H9 (cell line): ENCODE measurements around the gene SENP2. TPM values are rescaled to one million over a fixed set of nuclear protein-coding genes. Genes with fewer than 3 reads are reported as not detected.

Experiments
- DNase-seq: peaks from one replicate; pipeline ENCODE4 v3.0.0-alpha.2; 2017
- H2AFZ ChIP-seq: one replicate; pipeline ENCODE4 v1.6.1; 2013; ENCODE audit warnings: mild to moderate bottlenecking, low read length, control low read depth, moderate library complexity
- H2AK5ac ChIP-seq: 2 replicates; pipeline ENCODE4 v1.6.1; 2013; ENCODE audit warnings: low read length, control low read depth, mixed read lengths; ENCODE audit not compliant: insufficient read length
- H2BK120ac ChIP-seq: one replicate; pipeline ENCODE4 v1.6.1; 2013; ENCODE audit warnings: low read depth, mild to moderate bottlenecking, low read length, control low read depth, inconsistent platforms; ENCODE audit not compliant: poor library complexity, severe bottlenecking
- H2BK12ac ChIP-seq: 2 replicates; pipeline ENCODE4 v1.6.1; 2013; ENCODE audit warnings: low read length, control low read depth, mixed read lengths, low read depth; ENCODE audit not compliant: insufficient read length
- H2BK15ac ChIP-seq: 2 replicates; pipeline ENCODE4 v1.6.1; 2013; ENCODE audit warnings: low read depth, low read length, control low read depth
- H2BK20ac ChIP-seq: one replicate; pipeline ENCODE4 v1.6.1; 2013; ENCODE audit warnings: low read depth, mild to moderate bottlenecking, low read length, control low read depth, inconsistent platforms; ENCODE audit not compliant: poor library complexity, severe bottlenecking
- H2BK5ac ChIP-seq: 2 replicates; pipeline ENCODE4 v1.6.1; 2013; ENCODE audit warnings: low read length, control low read depth, mixed read lengths; ENCODE audit not compliant: insufficient read length
- H3K14ac ChIP-seq: 2 replicates; pipeline ENCODE4 v1.6.1; 2013; ENCODE audit warnings: low read length, control low read depth; ENCODE audit not compliant: insufficient read depth
- H3K18ac ChIP-seq: 2 replicates; pipeline ENCODE4 v1.6.1; 2013; ENCODE audit warnings: low read depth, mild to moderate bottlenecking, mixed read lengths, low read length, control low read depth; ENCODE audit not compliant: insufficient read length
- H3K23ac ChIP-seq: 2 replicates; pipeline ENCODE4 v1.6.1; 2013; ENCODE audit warnings: low read length, control low read depth, mixed read lengths, low read depth; ENCODE audit not compliant: insufficient read length
- H3K23me2 ChIP-seq: 2 replicates; pipeline ENCODE4 v1.6.1; 2013; ENCODE audit warnings: low read depth, mild to moderate bottlenecking, mixed read lengths, low read length, control low read depth; ENCODE audit not compliant: insufficient read length, poor library complexity, severe bottlenecking
- H3K27ac ChIP-seq: 2 replicates; pipeline ENCODE4 v1.5.1; 2013; ENCODE audit warnings: low read length, control low read depth, mixed read lengths, low read depth; ENCODE audit not compliant: insufficient read length
- H3K27me3 ChIP-seq: 2 replicates; pipeline ENCODE4 v1.6.1; 2013; ENCODE audit warnings: low read length, control low read depth, inconsistent platforms; ENCODE audit not compliant: insufficient read depth
- H3K4ac ChIP-seq: 2 replicates; pipeline ENCODE4 v1.6.1; 2013; ENCODE audit warnings: low read depth, mild to moderate bottlenecking, control low read depth, inconsistent platforms, low read length, moderate library complexity
- H3K4me1 ChIP-seq: 2 replicates; pipeline ENCODE4 v1.6.1; 2013; ENCODE audit warnings: low read length, control low read depth, inconsistent platforms; ENCODE audit not compliant: insufficient read depth
- H3K4me2 ChIP-seq: 2 replicates; pipeline ENCODE4 v1.6.1; 2013; ENCODE audit warnings: low read length, control low read depth, mixed read lengths; ENCODE audit not compliant: insufficient read length, insufficient read depth
- H3K56ac ChIP-seq: 2 replicates; pipeline ENCODE4 v1.6.1; 2013; ENCODE audit warnings: low read depth, mild to moderate bottlenecking, mixed read lengths, low read length, control low read depth; ENCODE audit not compliant: insufficient read length
- H3K79me1 ChIP-seq: 2 replicates; pipeline ENCODE4 v1.6.1; 2013; ENCODE audit warnings: low read depth, mild to moderate bottlenecking, moderate library complexity, low read length, control low read depth, inconsistent platforms; ENCODE audit not compliant: insufficient read depth, poor library complexity, severe bottlenecking
- H3K79me2 ChIP-seq: 2 replicates; pipeline ENCODE4 v1.6.1; 2013; ENCODE audit warnings: low read length, control low read depth, inconsistent platforms; ENCODE audit not compliant: insufficient read depth
- H3K9ac ChIP-seq: 2 replicates; pipeline ENCODE4 v1.6.1; 2013; ENCODE audit warnings: low read length, control low read depth, mixed read lengths; ENCODE audit not compliant: insufficient read length; ENCODE audit errors: extremely low read depth
- H3K9me3 ChIP-seq: one replicate; pipeline ENCODE4 v1.6.1; 2013; ENCODE audit warnings: low read depth, low read length, inconsistent platforms; ENCODE audit not compliant: control insufficient read depth
- H3T11ph ChIP-seq: one replicate; pipeline ENCODE4 v1.6.1; 2013; ENCODE audit warnings: mild to moderate bottlenecking, low read length, control low read depth, inconsistent platforms
- H4K20me1 ChIP-seq: one replicate; pipeline ENCODE4 v1.6.1; 2013; ENCODE audit not compliant: control insufficient read depth, insufficient read length, insufficient read depth
- H4K5ac ChIP-seq: 2 replicates; pipeline ENCODE4 v1.6.1; 2013; ENCODE audit warnings: low read depth, mild to moderate bottlenecking, mixed read lengths, low read length, control low read depth; ENCODE audit not compliant: insufficient read length
- H4K8ac ChIP-seq: replicated peaks from 2 replicates; pipeline ENCODE4 v1.6.1; 2013; ENCODE audit warnings: low read length, control low read depth, mixed read lengths, low read depth; ENCODE audit not compliant: insufficient read length
- H4K91ac ChIP-seq: 2 replicates; pipeline ENCODE4 v1.6.1; 2013; ENCODE audit warnings: low read depth, mild to moderate bottlenecking, moderate library complexity, mixed read lengths, low read length, control low read depth; ENCODE audit not compliant: insufficient read length
- H3K27ac Mint-ChIP-seq, 3 experiments: 2 replicates in 2 of 3; 3 replicates in 1 of 3; pipeline ENCODE4 v1.8.0; 2020 to 2021; ENCODE audit warnings: mixed read lengths in 3 of 3, mild to moderate bottlenecking in 1 of 3, moderate library complexity in 1 of 3
- H3K27me3 Mint-ChIP-seq: 2 replicates; pipeline ENCODE4 v1.8.0; 2021; ENCODE audit warnings: low read depth, mild to moderate bottlenecking, moderate library complexity, mixed read lengths
- H3K36me3 Mint-ChIP-seq, 3 experiments: 2 replicates in 2 of 3; 3 replicates in 1 of 3; pipeline ENCODE4 v1.8.0; 2020 to 2021; ENCODE audit warnings: low read depth in 3 of 3, mixed read lengths in 3 of 3; ENCODE audit not compliant: insufficient read depth in 1 of 3
- H3K4me1 Mint-ChIP-seq, 2 experiments: 2 replicates each; pipeline ENCODE4 v1.8.0; 2020; ENCODE audit warnings: mixed read lengths in 2 of 2
- H3K4me3 Mint-ChIP-seq, 2 experiments: 2 replicates in 1 of 2; 3 replicates in 1 of 2; pipeline ENCODE4 v1.8.0; 2020 to 2021; ENCODE audit warnings: mild to moderate bottlenecking in 2 of 2, mixed read lengths in 2 of 2, moderate library complexity in 1 of 2
- H3K9me3 Mint-ChIP-seq, 2 experiments: 2 replicates in 1 of 2; 3 replicates in 1 of 2; pipeline ENCODE4 v1.8.0; 2020; ENCODE audit warnings: mild to moderate bottlenecking in 2 of 2, mixed read lengths in 2 of 2, moderate library complexity in 1 of 2
- WGBS: extraction: QIAGEN DNeasy Blood & Tissue Kit; methylation state at CpG from one replicate; pipeline ENCODE4 v1.1.7; 2013; ENCODE audit warnings: missing lambda C conversion rate, low lambda C conversion rate, mixed read lengths; ENCODE audit not compliant: insufficient read length; ENCODE audit errors: extremely low coverage; 5-methylcytosine and 5-hydroxymethylcytosine counted together
- total RNA-seq: library from RNA; stranded (reverse); gene quantifications from 2 replicates; pipeline ENCODE4 v1.2.1, GENCODE V29; 2021
- TF ChIP-seq, protein P1 (sequence below): fragments of 200-600 bp; sonication (generic); conservative IDR thresholded peaks from 3 replicates; pipeline ENCODE4 v1.8.0; 2021; ENCODE audit warnings: antibody characterized with exemption, mild to moderate bottlenecking

Gene SENP2
- total RNA-seq, 1 experiment from 2014 or later: 90.1 TPM

DNA sequence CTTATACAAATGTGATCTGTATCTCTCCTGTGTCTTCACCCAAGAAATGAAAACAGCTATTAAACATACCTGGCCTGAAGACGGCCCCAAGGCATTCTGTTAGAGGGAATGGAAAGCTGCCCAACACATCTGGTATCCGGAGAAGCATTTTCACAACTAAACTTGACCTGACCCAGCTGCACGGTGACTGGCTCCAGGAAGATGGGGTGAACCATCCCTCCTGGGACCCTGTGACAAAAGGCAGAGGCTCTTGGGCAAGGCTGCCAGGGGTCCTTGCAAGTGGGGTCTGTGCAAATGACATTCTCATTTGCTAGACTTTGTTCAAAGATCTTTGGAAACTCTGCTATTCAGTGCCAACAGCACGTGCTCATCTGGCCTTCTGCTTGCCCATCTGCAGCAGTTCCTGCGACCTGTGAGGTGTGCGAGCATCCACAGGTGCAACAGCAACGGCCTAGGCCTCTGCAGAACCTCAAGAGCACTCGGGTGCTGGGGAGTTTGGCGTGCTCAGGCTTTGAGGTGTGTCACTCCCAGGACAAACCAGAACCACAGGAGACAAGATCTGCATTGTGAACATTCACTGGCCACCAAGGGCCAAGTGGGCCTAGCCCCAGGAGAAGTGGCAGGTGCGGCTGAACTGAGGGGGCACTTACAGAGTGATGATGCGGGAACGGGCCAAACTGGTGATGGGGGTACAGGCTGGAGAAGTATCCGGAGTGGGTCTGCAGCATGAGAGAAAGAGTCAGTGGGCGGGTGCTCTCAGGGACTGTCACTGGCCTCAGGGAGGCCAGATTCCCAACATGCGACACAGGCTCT is 71.8 kb downstream of the SENP2 start:
- no peaks in the 10 kb centered on the region for H3K79me2 ChIP-seq
- peaks cover 15 to 63% (median 58%) of the 10 kb centered on the region in 3 experiments for H3K36me3 Mint-ChIP-seq
- H3K4me1 Mint-ChIP-seq: peaks cover 4 to 5% of the 10 kb centered on the region in 2 experiments
- H4K20me1 ChIP-seq: no peaks in the 10 kb centered on the region
- H3K27me3 ChIP-seq: no peaks in the 10 kb centered on the region
- no peak overlapping the region for H3K4me2 ChIP-seq
- H4K91ac ChIP-seq: no peak overlapping the region
- no peak overlapping the region for H4K5ac ChIP-seq
- no peak overlapping the region for H3K56ac ChIP-seq
- no peak overlapping the region for H3K14ac ChIP-seq
- DNase-seq: no peak
- no peaks in the 10 kb centered on the region for H3K9me3 ChIP-seq
- H4K8ac ChIP-seq: no peak overlapping the region
- H2BK15ac ChIP-seq: no peak overlapping the region
- H3K18ac ChIP-seq: no peak overlapping the region
- H3T11ph ChIP-seq: no peak overlapping the region
- H3K4ac ChIP-seq: no peak overlapping the region
- TF ChIP-seq, protein P1, sequence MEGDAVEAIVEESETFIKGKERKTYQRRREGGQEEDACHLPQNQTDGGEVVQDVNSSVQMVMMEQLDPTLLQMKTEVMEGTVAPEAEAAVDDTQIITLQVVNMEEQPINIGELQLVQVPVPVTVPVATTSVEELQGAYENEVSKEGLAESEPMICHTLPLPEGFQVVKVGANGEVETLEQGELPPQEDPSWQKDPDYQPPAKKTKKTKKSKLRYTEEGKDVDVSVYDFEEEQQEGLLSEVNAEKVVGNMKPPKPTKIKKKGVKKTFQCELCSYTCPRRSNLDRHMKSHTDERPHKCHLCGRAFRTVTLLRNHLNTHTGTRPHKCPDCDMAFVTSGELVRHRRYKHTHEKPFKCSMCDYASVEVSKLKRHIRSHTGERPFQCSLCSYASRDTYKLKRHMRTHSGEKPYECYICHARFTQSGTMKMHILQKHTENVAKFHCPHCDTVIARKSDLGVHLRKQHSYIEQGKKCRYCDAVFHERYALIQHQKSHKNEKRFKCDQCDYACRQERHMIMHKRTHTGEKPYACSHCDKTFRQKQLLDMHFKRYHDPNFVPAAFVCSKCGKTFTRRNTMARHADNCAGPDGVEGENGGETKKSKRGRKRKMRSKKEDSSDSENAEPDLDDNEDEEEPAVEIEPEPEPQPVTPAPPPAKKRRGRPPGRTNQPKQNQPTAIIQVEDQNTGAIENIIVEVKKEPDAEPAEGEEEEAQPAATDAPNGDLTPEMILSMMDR: no peak
- H3K27ac ChIP-seq: no peak overlapping the region
- no peak overlapping the region for H2BK20ac ChIP-seq
- peak overlapping the region in 2 of 3 experiments; percentile 41 to 64; a peak in 3 of 7 replicates for H3K27ac Mint-ChIP-seq
- no peaks in the 10 kb centered on the region; the same call in 1 of the 2 replicates for H3K27me3 Mint-ChIP-seq
- H2BK120ac ChIP-seq: no peak overlapping the region
- no peak overlapping the region for H3K23ac ChIP-seq
- H2BK5ac ChIP-seq: no peak overlapping the region
- no peak overlapping the region for H2AK5ac ChIP-seq
- H3K9me3 Mint-ChIP-seq: no peaks in the 10 kb centered on the region
- H3K23me2 ChIP-seq: no peaks in the 10 kb centered on the region
- no peaks in the 10 kb centered on the region for H3K79me1 ChIP-seq
- no peaks in the 10 kb centered on the region for H3K4me1 ChIP-seq
- no peak overlapping the region for H3K9ac ChIP-seq
- H2AFZ ChIP-seq: no peak overlapping the region
- H2BK12ac ChIP-seq: no peak overlapping the region
- no peak overlapping the region for H3K4me3 Mint-ChIP-seq
- WGBS: no CpG with 5 or more reads among the region's 15 CpGs
